K562 (cell line): ENCODE data around the gene WBP1.

Experiments
- CREM ChIP-seq: IDR thresholded peaks from 2 replicates; pipeline ENCODE4 v1.6.1; 2014; ENCODE audit warnings: antibody characterized with exemption, low read depth
- CTCF ChIP-seq, 3 experiments: IDR thresholded peaks in 2 of 3; conservative IDR thresholded peaks in 1 of 3; 2 replicates each; pipeline ENCODE4 v1.5.1; 2011 to 2012; ENCODE audit warnings: low read length in 3 of 3, mild to moderate bottlenecking in 3 of 3, control low read depth in 2 of 3, improper control_type of control experiment in 1 of 3, inconsistent platforms in 1 of 3, low read depth in 1 of 3, mixed read lengths in 1 of 3, moderate library complexity in 1 of 3; ENCODE audit not compliant: insufficient read depth in 2 of 3
- ETV1 ChIP-seq: fragments of 450-650 bp; conservative IDR thresholded peaks from 2 replicates; pipeline ENCODE4 v1.6.1; 2016; ENCODE audit warnings: missing genetic modification characterization, control low read depth, low read depth, missing compliant biosample characterization
- JUND ChIP-seq, 2 experiments: IDR thresholded peaks; 2 replicates in 1 of 2; 3 replicates in 1 of 2; pipeline ENCODE4 v1.6.1; 2011; ENCODE audit warnings: borderline replicate concordance in 2 of 2, low read depth in 2 of 2, low read length in 2 of 2, improper control_type of control experiment in 1 of 2, missing biosample characterization in 1 of 2, missing genetic modification characterization in 1 of 2, missing genetic modification reagents in 1 of 2
- MXI1 ChIP-seq: IDR thresholded peaks from 2 replicates; pipeline ENCODE4 v1.6.1; 2011; ENCODE audit warnings: low read depth, mild to moderate bottlenecking, improper control_type of control experiment, low read length
- POLR2A ChIP-seq: fragments of 450-650 bp; conservative IDR thresholded peaks from 2 replicates; pipeline ENCODE4 v1.6.1; 2016
- RFX5 ChIP-seq: IDR thresholded peaks from 2 replicates; pipeline ENCODE4 v1.6.1; 2011; ENCODE audit warnings: low read depth, mild to moderate bottlenecking, improper control_type of control experiment, low read length
- RUNX1 ChIP-seq: sonication (generic); IDR thresholded peaks from 2 replicates; pipeline ENCODE4 v1.6.1; 2016; ENCODE audit warnings: antibody characterized with exemption, low read depth

GRCh38 chr2:74424139-74424992, 33.9 kb upstream of the WBP1 start:
- TF ChIP-seq POLR2A: no peak
- TF ChIP-seq CREM: no peak
- no peak for TF ChIP-seq CTCF (IDR thresholded peaks at IDR 0.05 in 2 of 3, conservative IDR thresholded peaks at IDR 0.05 in 1 of 3; ENCODE audit: insufficient read depth in 2 of 3, low read depth in 1 of 3, low read length in 3 of 3)
- no peak for TF ChIP-seq JUND (IDR thresholded peaks at IDR 0.05; ENCODE audit: borderline replicate concordance, low read depth, low read length)
- no peak for TF ChIP-seq JUND (tag; IDR thresholded peaks at IDR 0.05; ENCODE audit: borderline replicate concordance, low read depth, low read length)
- TF ChIP-seq ETV1 (tag): no peak
- no peak for TF ChIP-seq RFX5
- TF ChIP-seq MXI1: no peak
- no peak for TF ChIP-seq RUNX1
